C4-2B (cell line): ENCODE results near the gene DYRK1A.

Experiments used
- CTCF ChIP-seq: fragments of 450-650 bp; conservative IDR thresholded peaks from 2 replicates; pipeline ENCODE4 v1.5.1; 2017; ENCODE audit warnings: mild to moderate bottlenecking
- ZFX ChIP-seq: fragments of 450-650 bp; IDR thresholded peaks from 2 replicates; pipeline ENCODE4 v1.6.1; 2017

- TF ChIP-seq CTCF: no peak
- no peak for TF ChIP-seq ZFX
Measured at GRCh38 chr21:37415939-37416338, 49.4 kb downstream of the DYRK1A start.
